ENCODE results near the gene FGF12. TPM values are rescaled to one million over a fixed set of nuclear protein-coding genes. Genes with fewer than 3 reads are reported as not detected.
A peak's percentile ranks its signal among the peaks of the same experiment; 100 is the strongest.

Gene FGF12
- total RNA-seq, 1 donor from 2014 or later = 1.6 TPM

- no peak for TF ChIP-seq CTCF (conservative IDR thresholded peaks at IDR 0.05; ENCODE audit: low read depth, low read length)
- H3K4me3 ChIP-seq (ENCODE audit: low read depth, low read length) = no peak overlapping the region
- no peak for DNase-seq (ENCODE audit: low read depth)
These were observed 236.6 kb downstream of the FGF12 start for GRCh38 chr3:192490720-192491119.

- no peak for DNase-seq (ENCODE audit: low read depth)
- H3K4me3 ChIP-seq (ENCODE audit: low read depth, low read length) = no peak overlapping the region
- no peak for TF ChIP-seq CTCF (conservative IDR thresholded peaks at IDR 0.05; ENCODE audit: low read depth, low read length)
These were observed 237.8 kb downstream of the FGF12 start for GRCh38 chr3:192489579-192489978.

GRCh38 chr3:192487033-192487432, 240.3 kb downstream of the FGF12 start:
- DNase-seq (ENCODE audit: low read depth) = no peak

GRCh38 chr3:192482809-192483208, 244.5 kb downstream of the FGF12 start:
- no peak for DNase-seq (ENCODE audit: low read depth)
- H3K4me3 ChIP-seq (ENCODE audit: low read depth, low read length) = no peak overlapping the region
- no peak for TF ChIP-seq CTCF (conservative IDR thresholded peaks at IDR 0.05; ENCODE audit: low read depth, low read length)

More at GRCh38 chr3:192487033-192487432, 240.3 kb downstream of the FGF12 start:
- no peak overlapping the region for H3K4me3 ChIP-seq (ENCODE audit: low read depth, low read length)
- TF ChIP-seq CTCF (conservative IDR thresholded peaks at IDR 0.05; ENCODE audit: low read depth, low read length) = no peak

GRCh38 chr3:192482391-192482790, 244.9 kb downstream of the FGF12 start:
- no peak for DNase-seq (ENCODE audit: low read depth)
- H3K4me3 ChIP-seq (ENCODE audit: low read depth, low read length) = no peak overlapping the region
- no peak for TF ChIP-seq CTCF (conservative IDR thresholded peaks at IDR 0.05; ENCODE audit: low read depth, low read length)

- TF ChIP-seq CTCF (conservative IDR thresholded peaks at IDR 0.05; ENCODE audit: low read depth, low read length) = no peak
- no peak for DNase-seq (ENCODE audit: low read depth)
- no peak overlapping the region for H3K4me3 ChIP-seq (ENCODE audit: low read depth, low read length)
These were observed 245.7 kb downstream of the FGF12 start for GRCh38 chr3:192481638-192482037.

- TF ChIP-seq CTCF (conservative IDR thresholded peaks at IDR 0.05; ENCODE audit: low read depth, low read length) = peak; percentile 90
- peak; percentile 15 for DNase-seq (ENCODE audit: low read depth)
- no peak overlapping the region for H3K4me3 ChIP-seq (ENCODE audit: low read depth, low read length)
These were observed 259.9 kb downstream of the FGF12 start for GRCh38 chr3:192467230-192468140.
